Measurements from ENCODE around the gene DLGAP4. TPM values are rescaled to one million over a fixed set of nuclear protein-coding genes. Genes with fewer than 3 reads are reported as not detected.

Gene DLGAP4
- total and polyA plus RNA-seq, 2 of the 13 experiments (the other 11 are each of a cell fraction or from before 2014, with no cell fraction given) = 15.2 to 26.7 TPM

GRCh38 chr20:36483919-36484808 is 178.0 kb downstream of the DLGAP4 start (continued):
- TF ChIP-seq UBTF (CRISPR knock-in tag; IDR thresholded peaks at IDR 0.05) (0 out of 2 replicates have a peak, but pooled peaks have one; percentile 29), GABPB1 (CRISPR knock-in tag; IDR thresholded peaks at IDR 0.05) (no peak), ZNF235 (CRISPR knock-in tag; IDR thresholded peaks at IDR 0.05; ENCODE audit: borderline replicate concordance) (no peak), EP300 (IDR thresholded peaks at IDR 0.05; ENCODE audit: low read depth in 2 of 2, low read length in 2 of 2) (no peak), EP300 (CRISPR knock-in tag; IDR thresholded peaks at IDR 0.05; ENCODE audit: borderline replicate concordance) (no peak), JARID2 (CRISPR knock-in tag; IDR thresholded peaks at IDR 0.05; ENCODE audit: insufficient replicate concordance) (no peak), ZMYM2 (CRISPR knock-in tag; IDR thresholded peaks at IDR 0.05) (no peak), RBM22 (optimal IDR thresholded peaks at IDR 0.05; ENCODE audit: low read length) (peak; percentile 42), NR0B2 (CRISPR knock-in tag; IDR thresholded peaks at IDR 0.05) (0 out of 2 replicates have a peak, but pooled peaks have one; percentile 8), ZNF614 (CRISPR knock-in tag; IDR thresholded peaks at IDR 0.05; ENCODE audit: borderline replicate concordance) (no peak), ZNF781 (CRISPR knock-in tag; IDR thresholded peaks at IDR 0.05; ENCODE audit: borderline replicate concordance, not compliant biosample characterization) (peak; percentile 24), MBNL3 (CRISPR knock-in tag; conservative IDR thresholded peaks at IDR 0.05) (no peak)
- TF ChIP-seq, protein P1, sequence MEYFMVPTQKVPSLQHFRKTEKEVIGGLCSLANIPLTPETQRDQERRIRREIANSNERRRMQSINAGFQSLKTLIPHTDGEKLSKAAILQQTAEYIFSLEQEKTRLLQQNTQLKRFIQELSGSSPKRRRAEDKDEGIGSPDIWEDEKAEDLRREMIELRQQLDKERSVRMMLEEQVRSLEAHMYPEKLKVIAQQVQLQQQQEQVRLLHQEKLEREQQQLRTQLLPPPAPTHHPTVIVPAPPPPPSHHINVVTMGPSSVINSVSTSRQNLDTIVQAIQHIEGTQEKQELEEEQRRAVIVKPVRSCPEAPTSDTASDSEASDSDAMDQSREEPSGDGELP (IDR thresholded peaks at IDR 0.05; ENCODE audit: borderline replicate concordance, low read depth) = no peak
- TF ChIP-seq, protein P2, sequence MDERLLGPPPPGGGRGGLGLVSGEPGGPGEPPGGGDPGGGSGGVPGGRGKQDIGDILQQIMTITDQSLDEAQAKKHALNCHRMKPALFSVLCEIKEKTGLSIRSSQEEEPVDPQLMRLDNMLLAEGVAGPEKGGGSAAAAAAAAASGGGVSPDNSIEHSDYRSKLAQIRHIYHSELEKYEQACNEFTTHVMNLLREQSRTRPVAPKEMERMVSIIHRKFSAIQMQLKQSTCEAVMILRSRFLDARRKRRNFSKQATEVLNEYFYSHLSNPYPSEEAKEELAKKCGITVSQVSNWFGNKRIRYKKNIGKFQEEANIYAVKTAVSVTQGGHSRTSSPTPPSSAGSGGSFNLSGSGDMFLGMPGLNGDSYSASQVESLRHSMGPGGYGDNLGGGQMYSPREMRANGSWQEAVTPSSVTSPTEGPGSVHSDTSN (CRISPR knock-in tag; IDR thresholded peaks at IDR 0.05) = no peak
- TF ChIP-seq, protein P3, sequence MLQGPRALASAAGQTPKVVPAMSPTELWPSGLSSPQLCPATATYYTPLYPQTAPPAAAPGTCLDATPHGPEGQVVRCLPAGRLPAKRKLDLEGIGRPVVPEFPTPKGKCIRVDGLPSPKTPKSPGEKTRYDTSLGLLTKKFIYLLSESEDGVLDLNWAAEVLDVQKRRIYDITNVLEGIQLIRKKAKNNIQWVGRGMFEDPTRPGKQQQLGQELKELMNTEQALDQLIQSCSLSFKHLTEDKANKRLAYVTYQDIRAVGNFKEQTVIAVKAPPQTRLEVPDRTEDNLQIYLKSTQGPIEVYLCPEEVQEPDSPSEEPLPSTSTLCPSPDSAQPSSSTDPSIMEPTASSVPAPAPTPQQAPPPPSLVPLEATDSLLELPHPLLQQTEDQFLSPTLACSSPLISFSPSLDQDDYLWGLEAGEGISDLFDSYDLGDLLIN (CRISPR knock-in tag; IDR thresholded peaks at IDR 0.05; ENCODE audit: borderline replicate concordance) = no peak

Measured in HepG2 (cell line).